PC-3 (cell line): ENCODE data around the gene PPP1R1B.

Experiments used
- CTCF ChIP-seq: fragments of 300-600 bp; sonication (generic); conservative IDR thresholded peaks from 2 replicates; pipeline ENCODE4 v1.5.1; 2017; ENCODE audit warnings: antibody characterized with exemption, low read depth, mild to moderate bottlenecking, low read length
- EZH2 ChIP-seq: fragments of 300-600 bp; sonication (generic); IDR thresholded peaks from one replicate; pipeline ENCODE4 v1.6.1; 2017; ENCODE audit warnings: antibody characterized with exemption, mild to moderate bottlenecking, low read length; ENCODE audit not compliant: unreplicated experiment

DNA sequence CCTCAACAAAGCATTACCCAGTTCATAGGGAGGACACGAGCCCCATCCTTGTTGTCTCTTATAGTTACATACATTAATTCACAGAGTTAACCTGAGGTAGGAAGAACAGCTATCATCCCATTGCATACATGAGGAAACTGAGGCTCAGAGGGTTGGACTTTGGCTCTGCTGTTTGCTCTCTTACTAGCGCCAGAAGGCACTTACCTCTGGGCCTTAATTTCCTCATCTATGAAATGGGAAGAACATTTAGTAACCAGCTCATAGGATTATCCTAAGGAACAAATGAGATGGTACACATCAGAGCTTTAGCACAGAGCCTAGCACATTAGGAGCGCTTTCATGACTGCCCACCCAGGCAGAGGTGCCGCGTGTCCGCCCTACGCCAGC, 46.7 kb upstream of the PPP1R1B start:
- TF ChIP-seq CTCF: no peak
- TF ChIP-seq EZH2: no peak
